NCI-H526 treated with DMSO at 0.1 percent for 48 hours (cell line): ENCODE results near the gene RCCD1.
"Not testable (repeated sequence)": the region's sequence is repeated elsewhere in the genome, so short reads cannot be mapped to it uniquely, and the experiment has no call there.

Experiments
- DNase-seq: peaks from one replicate; lab custom pipeline; 2025; lab: John Stamatoyannopoulos, UW

RCCD1 gene, protein sequence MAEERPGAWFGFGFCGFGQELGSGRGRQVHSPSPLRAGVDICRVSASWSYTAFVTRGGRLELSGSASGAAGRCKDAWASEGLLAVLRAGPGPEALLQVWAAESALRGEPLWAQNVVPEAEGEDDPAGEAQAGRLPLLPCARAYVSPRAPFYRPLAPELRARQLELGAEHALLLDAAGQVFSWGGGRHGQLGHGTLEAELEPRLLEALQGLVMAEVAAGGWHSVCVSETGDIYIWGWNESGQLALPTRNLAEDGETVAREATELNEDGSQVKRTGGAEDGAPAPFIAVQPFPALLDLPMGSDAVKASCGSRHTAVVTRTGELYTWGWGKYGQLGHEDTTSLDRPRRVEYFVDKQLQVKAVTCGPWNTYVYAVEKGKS

DNA sequence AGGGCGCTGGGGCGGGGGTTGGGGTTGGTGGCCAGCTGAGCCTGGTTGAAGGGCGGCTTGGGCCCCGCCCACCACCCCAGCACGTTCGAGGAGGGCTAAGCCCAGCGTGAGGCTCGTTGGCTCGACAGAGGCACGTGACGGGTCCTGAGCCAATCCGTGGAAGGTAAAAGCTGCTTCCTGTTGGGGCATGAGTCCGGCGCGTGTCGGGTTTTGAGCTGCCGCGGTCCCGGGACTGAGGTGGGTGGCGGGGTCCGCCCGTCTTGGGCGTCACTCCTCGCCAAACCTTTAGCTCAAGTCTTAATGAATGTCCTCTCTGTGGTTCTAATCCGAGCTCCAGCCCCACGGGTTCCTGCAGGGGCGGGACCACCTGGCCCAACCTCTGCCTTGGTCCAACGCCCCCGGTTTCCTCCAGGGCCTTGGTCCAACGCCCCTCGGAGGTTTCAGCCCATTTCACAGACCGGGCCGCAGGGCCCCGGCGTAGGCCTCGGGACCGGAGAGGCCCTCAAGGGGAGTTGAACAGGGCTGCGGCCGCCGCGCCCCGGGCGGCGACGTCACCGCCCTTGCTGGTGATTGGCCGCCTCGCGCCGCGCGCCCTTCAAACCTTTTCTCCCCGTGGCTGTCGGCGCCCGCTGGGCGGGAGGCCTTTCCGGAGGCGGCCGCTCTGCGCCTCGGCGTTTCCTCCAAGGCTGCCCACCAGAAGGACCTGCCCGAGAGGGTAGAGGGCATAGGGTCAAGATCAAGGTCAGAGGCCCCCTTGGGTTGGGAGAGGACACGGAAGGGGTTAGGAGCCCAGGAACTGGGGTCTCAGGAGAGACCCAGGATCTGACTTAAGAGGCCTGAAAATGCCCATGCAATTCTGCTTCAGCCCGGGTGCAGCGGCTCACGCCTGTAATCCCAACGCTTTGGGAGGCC lies at the start of gene RCCD1:
RCCD1 (plus strand) TSS at position 173 of the 912 bp plus-strand sequence. CDS start 1,851 bp downstream, outside the sequence.
- no peak for DNase-seq

DNA sequence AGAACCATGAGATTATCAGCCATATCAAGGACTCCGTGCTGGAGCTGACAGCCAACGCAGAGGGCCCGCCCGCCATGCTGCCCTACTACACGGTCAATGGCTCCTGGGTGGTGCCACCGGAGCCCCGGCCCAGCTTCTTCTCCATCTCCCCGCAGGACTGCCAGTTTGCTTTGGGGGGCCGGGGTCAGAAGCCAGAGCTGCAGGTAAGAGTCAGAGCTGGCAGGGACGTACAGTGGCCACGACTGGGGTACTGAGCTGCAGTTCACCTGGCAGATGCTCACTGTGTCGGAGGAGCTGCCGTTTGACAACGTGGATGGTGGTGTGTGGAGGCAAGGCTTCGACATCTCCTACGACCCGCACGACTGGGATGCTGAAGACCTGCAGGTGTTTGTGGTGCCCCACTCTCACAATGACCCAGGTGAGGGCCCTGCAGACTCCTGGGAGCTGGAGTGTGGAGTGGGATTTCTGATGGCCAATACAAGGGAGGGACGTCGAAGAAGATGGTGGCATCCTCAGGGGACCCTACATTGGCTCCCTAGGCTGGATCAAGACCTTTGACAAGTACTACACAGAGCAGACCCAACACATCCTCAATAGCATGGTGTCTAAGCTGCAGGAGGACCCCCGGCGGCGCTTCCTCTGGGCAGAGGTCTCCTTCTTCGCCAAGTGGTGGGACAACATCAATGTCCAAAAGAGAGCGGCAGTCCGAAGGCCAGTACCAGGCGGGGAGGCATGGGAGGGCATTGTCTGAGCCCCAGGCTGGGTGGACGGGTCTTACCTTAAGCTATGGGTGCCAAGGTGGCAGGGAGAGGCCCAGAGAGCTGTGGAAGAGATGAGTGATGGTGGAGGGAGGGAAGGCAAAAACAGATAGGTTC lies 49.1 kb upstream of the RCCD1 start:
- no peak for DNase-seq

DNA sequence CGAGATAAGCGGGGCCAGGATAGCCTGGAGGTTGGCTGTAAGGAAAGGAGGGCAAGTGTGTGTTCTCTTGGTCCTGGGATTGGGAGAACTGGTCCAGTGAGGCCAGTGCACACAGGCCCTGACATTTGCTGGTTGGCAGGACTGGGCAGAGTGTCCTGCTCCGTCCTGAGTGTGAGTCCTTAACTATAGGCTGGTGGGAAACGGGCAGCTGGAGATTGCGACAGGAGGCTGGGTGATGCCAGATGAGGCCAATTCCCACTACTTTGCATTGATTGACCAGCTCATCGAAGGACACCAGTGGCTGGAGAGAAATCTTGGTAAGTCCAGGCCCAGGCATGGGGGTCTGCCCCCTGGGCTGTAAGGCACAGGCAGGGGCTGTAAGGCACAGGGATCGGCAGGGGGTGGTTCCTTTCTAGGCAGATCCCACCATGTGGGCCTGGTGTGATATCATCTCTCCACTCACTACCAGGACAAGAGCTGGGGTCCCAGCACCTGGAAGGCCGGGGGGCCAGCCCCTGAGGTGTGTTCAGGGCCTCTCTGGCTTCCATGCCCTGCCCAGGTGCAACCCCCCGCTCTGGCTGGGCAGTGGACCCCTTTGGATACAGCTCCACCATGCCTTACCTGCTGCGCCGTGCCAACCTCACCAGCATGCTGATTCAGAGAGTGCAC lies 48.4 kb upstream of the RCCD1 start:
- no peak for DNase-seq

DNA sequence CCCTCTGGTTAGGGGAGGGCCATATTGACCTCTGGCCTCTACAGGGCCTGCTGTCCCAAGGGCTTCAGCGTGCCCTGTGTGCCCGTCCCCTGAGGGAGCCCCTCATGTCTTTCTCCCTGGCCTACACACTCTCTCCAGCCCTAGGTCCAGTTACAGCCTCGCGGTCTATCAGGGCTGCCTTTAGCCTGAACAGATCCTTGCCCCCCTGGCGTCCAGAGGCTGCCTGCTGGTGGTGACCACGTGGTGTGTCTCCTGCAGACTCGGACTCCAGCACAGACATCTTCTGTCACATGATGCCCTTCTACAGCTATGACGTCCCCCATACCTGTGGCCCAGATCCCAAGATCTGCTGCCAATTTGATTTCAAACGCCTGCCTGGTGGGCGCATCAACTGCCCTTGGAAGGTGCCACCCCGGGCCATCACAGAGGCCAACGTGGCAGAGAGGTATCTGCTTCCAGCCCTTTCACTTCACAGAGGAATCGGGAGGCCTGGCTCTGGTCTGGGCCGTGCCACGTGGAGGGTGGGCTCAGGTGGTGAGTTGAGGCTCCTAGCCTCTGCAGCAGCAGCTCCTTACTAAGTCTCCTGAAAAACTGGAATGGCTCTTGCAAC lies 47.5 kb upstream of the RCCD1 start:
- DNase-seq: no peak

DNA sequence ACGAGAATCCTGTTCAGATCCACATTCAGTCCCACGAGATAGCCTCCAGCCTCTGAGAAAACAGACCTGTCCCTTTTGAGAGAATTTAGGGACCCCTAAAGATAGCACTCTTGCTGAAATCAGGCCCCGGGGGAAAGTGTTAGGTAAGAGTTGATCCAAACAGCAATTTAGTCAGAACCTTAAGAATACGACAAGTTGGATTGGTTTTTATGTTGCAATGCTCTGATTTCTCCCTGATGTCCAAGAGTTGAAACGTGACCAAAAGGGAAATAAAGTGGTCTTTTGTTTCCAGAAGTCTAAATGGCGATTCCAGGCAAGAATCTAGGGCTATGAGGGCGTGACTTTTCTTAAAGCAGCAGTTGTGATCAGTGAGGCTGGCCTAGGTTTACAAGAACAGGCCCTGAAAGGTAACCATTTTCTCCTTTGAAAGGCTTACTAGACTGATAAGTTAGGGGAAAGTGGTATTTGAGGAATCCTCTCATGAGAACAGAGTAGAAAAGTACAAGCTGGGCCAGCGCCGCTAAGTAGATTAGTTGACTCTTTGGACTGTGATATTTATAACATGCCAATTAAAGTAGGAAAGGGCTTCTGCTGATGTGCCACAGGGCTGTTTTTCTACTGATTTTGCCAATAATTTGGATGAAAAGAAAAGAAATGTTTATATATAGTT lies 46.7 kb upstream of the RCCD1 start:
- DNase-seq: no peak

DNA sequence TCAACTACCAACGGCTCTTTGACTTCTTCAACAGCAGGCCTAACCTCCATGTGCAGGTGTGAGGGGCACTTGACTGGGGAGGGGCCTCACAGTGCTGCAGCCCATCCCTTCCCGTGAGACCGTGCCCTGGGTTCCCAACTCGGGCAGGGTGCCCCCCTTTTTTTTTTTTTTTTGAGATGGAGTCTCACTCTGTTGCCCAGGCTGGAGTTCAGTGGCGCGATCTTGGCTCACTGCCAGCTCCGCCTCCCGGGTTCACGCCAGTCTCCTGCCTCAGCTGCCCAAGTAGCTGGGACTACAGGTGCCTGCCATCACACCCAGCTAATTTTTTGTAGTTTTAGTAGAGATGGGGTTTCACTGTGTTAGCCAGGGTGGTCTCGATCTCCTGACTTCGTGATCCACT lies 45.2 kb upstream of the RCCD1 start:
- not testable (repeated sequence) for DNase-seq

DNA sequence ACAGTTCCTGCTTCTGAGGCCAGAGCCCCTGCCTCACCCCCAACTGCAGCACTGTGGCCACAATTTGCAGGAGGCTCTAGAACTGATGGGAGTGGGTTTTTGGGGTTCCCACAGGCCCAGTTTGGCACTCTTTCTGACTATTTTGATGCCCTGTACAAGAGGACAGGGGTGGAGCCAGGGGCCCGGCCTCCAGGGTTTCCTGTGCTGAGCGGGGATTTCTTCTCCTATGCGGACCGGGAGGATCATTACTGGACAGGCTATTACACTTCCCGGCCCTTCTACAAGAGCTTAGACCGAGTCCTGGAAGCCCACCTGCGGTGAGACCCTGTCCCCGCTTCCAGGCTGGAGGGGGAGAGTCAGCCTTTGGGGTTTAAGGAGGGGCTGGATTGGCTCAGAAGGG lies 44.7 kb upstream of the RCCD1 start:
- DNase-seq: no peak

DNA sequence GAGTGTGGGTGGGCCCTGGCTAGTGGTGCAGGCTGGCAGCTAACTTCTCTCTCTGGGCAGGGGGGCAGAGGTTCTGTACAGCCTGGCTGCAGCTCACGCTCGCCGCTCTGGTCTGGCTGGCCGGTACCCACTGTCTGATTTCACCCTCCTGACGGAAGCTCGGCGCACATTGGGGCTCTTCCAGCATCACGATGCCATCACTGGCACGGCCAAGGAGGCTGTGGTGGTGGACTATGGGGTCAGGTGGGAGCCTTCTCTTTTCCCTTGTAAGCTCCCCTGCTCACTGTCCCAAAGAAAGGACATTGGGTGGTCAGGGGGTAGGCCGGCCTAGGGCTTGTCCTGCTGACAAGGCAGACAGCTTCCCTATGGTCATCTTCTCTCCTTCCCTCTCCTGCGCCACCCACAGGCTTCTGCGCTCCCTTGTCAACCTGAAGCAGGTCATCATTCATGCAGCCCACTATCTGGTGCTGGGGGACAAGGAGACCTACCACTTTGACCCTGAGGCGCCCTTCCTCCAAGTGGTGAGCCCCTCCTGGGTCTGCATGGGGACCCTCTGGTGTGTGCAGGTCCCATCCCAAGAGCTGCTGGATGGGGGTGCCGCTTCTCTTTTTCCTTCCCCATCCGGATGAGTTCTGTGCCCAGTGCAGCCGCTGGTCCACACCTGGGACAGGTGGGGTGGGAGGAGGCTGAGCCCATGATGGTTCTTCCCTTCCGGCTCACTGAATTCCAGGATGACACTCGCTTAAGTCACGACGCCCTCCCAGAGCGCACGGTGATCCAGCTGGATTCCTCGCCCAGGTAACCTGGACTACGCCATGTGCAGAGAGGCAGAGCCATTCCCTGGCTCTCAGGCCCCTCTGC lies 44.0 kb upstream of the RCCD1 start:
- no peak for DNase-seq

DNA sequence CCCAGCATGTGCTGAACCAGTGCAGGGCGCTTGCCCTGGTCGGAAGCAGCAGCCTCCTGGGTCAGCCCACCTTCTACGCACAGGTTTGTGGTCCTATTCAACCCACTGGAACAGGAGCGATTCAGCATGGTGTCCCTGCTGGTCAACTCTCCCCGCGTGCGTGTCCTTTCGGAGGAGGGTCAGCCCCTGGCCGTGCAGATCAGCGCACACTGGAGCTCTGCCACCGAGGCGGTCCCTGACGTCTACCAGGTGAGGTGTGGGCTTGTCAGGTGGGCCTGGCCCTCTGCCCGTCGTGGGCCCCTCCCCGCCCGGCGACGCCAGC lies 43.4 kb upstream of the RCCD1 start:
- DNase-seq: no peak

DNA sequence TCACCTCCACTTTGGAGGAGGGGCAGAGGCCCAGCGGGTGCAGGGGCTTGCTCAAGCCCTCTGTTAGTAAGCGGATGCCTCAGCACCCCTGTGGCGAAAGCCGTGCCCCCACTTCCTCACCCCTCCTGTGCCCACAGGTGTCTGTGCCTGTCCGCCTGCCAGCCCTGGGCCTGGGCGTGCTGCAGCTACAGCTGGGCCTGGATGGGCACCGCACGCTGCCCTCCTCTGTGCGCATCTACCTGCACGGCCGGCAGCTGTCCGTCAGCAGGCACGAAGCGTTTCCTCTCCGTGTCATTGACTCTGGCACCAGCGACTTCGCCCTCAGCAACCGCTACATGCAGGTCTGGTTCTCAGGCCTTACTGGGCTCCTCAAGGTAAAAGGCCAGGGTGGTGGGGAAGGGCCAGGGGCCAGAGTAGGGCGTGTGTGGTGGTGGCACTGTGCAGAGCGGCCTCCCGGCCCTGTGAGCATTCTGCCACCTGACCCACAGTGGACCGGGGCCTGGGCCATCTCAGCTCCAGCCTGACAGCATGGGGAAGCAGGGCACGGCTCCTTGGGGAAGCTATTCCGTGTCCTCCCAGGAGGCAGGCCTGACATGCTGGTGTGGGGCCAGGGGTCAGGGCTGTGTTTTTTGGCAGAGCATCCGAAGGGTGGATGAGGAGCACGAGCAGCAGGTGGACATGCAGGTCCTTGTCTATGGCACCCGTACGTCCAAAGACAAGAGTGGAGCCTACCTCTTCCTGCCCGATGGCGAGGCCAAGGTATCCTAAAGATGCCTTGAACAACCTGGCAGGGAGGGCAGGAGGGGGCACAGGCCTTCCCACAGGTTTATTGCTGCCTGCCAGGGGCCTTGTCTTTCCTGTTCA lies 42.5 kb upstream of the RCCD1 start:
- DNase-seq: no peak

DNA sequence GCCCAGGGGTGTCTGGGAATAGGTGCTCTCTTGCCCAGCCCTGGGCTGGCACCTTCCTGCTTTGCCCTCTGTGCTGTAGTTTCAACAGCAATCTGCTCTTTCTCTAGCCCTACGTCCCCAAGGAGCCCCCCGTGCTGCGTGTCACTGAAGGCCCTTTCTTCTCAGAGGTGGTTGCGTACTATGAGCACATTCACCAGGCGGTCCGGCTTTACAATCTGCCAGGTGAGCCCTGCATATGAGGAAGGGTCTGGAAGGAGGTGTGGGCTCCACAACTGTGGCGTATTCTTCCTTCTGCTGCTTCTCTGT lies 42.0 kb upstream of the RCCD1 start:
- DNase-seq: no peak

DNA sequence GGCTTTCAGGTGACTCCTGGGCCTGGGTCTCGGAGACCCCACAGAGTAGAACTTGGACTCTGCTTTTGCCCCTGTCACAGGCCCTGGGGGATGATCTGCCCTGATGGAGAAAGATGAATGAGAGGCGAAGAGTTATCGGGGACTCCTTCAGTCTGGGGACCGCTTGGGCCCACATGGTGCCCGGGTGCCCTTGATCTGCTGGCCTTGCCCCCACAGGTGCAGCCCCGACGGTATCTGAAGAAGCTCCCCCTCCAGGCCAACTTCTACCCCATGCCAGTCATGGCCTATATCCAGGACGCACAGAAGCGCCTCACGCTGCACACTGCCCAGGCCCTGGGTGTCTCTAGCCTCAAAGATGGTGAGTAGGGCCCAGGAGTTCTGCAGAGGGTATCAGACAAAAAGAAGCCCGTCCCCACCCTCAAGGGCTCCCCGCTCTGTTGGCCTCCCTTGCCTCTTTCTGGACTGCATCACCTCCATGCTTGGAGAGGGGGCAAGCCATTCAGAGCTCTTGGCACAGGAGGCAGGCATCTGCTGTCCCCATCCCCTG lies 41.2 kb upstream of the RCCD1 start:
- DNase-seq: no peak

DNA sequence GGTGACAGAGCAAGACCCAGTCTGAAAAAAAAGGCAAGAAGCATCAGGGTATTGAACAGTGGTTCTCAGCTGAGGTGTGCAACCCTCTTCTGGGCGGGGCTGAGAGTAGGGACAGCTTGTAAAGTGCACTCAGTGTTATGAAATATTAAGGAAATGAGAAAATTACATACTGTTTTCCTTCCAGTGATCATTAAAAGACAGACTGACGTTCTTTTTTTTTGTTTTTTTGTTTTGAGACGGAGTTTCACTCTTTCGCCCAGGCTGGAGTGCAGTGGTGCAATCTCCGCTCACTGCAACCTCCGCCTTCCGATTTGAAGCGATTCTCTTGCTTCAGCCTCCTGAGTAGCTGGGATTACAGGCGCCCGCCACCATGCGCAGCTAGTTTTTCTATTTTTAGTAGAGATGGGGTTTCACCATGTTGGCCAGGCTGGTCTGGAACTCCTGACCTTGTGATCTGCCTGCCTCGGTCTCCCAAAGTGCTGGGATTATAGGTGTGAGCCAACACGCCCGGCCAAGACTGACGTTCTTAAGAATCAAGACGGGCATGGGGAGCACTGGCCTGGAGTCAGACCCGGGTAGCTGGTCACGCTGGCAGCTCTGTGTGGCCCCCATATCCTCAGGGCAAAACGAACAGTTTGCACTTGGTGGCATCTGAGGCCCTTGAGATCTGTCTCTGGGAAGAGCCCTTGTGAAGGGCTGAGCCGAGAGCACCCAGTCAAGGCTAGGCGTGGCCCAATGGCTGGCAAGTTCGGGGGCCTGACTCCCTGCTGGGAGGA lies 40.2 kb upstream of the RCCD1 start:
- DNase-seq: no peak

DNA sequence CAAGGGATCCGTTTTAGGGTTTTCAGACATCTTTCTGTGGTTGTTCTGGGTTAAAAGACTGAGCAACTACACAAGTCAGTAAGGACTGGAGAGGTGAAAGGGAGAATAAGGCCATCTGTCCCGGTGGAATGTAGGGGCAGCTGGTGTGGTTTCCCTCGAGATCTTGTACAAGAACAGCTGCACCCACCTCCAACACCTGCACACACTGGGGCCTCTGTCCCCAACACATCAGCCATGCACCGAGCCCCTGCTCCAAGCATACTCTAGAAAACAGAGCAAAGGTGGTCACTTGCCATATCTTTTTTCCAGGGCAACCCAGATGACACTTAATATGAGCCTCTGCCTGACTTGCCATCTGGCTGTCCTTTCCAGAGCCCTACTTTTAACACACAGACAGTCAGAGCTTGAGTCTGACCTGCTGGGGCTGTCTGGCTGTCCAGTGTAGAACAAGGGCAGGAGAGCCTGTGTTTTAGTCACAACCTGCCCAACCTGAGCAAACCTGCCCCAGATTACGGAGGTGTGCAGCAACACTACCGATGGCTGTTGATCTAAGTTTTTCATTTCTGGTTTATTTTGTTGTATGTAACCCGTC lies 39.4 kb upstream of the RCCD1 start:
- DNase-seq: no peak

DNA sequence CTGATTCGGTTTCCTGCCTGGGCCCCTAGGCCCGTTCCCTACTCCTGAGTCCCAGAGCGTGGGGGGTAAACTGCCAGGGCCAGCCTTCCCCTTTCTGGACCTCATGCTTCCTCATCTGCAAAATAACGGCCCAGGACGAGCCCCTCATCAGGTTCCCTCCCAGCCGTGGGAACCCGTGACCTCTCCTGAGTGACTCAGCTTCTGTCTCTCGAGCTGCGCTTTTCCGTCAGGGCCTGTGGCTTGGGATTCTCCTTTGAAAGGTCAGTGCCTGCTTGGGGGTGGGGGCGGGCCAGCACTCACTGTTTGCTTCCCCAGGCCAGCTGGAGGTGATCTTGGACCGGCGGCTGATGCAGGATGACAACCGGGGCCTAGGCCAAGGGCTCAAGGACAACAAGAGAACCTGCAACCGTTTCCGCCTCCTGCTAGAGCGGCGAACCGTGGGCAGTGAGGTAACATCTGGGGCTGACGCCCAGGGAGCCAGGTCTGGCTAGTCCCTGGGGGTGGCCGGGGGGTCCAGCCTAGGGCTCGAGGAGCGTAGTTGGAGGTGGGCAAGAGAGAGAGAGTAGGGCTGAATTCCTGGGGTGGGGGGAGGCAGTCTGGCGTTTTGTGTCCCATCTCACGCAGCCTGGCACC lies 38.8 kb upstream of the RCCD1 start:
- no peak for DNase-seq

DNA sequence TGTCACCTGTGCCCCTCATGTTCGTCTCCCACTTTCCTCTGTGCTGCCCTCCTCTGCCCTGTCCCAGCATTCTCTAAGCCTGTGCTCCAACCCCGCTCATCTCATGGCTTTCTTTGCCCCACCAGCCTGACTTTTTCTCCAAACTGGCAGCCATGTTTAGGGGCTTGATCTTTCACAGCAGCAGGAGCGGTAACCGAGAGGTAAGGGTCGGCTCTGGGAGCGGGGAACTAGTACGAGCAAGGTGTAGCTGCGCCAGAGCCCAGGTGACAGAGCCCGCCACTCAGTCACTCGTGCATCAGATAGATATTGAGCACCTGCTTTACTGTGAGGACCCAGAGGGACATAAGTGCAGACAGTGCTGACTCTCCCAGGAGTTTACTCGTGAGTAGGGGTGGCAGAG lies 38.2 kb upstream of the RCCD1 start:
- no peak for DNase-seq

DNA sequence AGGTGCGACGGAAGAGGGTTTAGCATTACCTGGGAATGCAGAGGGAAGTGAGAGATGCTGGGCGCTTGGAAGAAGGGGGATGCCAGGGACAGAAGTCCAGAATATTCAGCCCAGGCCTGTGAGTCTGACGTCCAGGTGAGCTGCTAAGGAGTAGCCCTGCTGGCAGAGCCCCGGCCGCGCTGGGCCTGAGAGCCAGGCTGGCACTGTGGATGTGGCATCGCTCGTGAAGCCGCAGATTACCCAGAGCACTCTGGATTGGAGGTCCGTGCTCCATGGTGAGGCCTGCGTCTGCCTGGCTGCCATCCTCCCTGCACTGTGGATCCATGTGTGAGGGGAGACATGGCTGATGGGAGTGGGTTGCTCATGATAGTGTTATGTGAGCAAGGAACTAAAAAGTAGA lies 37.1 kb upstream of the RCCD1 start:
- no peak for DNase-seq
